H9 (cell line): Measurements from ENCODE around the gene MGLL. TPM values are rescaled to one million over a fixed set of nuclear protein-coding genes. Genes with fewer than 3 reads are reported as not detected.

Experiments
- DNase-seq: peaks from one replicate; pipeline ENCODE4 v3.0.0-alpha.2; 2017
- H2AFZ ChIP-seq: one replicate; pipeline ENCODE4 v1.6.1; 2013; ENCODE audit warnings: mild to moderate bottlenecking, low read length, control low read depth, moderate library complexity
- H2AK5ac ChIP-seq: 2 replicates; pipeline ENCODE4 v1.6.1; 2013; ENCODE audit warnings: low read length, control low read depth, mixed read lengths; ENCODE audit not compliant: insufficient read length
- H2BK120ac ChIP-seq: one replicate; pipeline ENCODE4 v1.6.1; 2013; ENCODE audit warnings: low read depth, mild to moderate bottlenecking, low read length, control low read depth, inconsistent platforms; ENCODE audit not compliant: poor library complexity, severe bottlenecking
- H2BK12ac ChIP-seq: 2 replicates; pipeline ENCODE4 v1.6.1; 2013; ENCODE audit warnings: low read length, control low read depth, mixed read lengths, low read depth; ENCODE audit not compliant: insufficient read length
- H2BK15ac ChIP-seq: 2 replicates; pipeline ENCODE4 v1.6.1; 2013; ENCODE audit warnings: low read depth, low read length, control low read depth
- H2BK20ac ChIP-seq: one replicate; pipeline ENCODE4 v1.6.1; 2013; ENCODE audit warnings: low read depth, mild to moderate bottlenecking, low read length, control low read depth, inconsistent platforms; ENCODE audit not compliant: poor library complexity, severe bottlenecking
- H2BK5ac ChIP-seq: 2 replicates; pipeline ENCODE4 v1.6.1; 2013; ENCODE audit warnings: low read length, control low read depth, mixed read lengths; ENCODE audit not compliant: insufficient read length
- H3K14ac ChIP-seq: 2 replicates; pipeline ENCODE4 v1.6.1; 2013; ENCODE audit warnings: low read length, control low read depth; ENCODE audit not compliant: insufficient read depth
- H3K18ac ChIP-seq: 2 replicates; pipeline ENCODE4 v1.6.1; 2013; ENCODE audit warnings: low read depth, mild to moderate bottlenecking, mixed read lengths, low read length, control low read depth; ENCODE audit not compliant: insufficient read length
- H3K23ac ChIP-seq: 2 replicates; pipeline ENCODE4 v1.6.1; 2013; ENCODE audit warnings: low read length, control low read depth, mixed read lengths, low read depth; ENCODE audit not compliant: insufficient read length
- H3K23me2 ChIP-seq: 2 replicates; pipeline ENCODE4 v1.6.1; 2013; ENCODE audit warnings: low read depth, mild to moderate bottlenecking, mixed read lengths, low read length, control low read depth; ENCODE audit not compliant: insufficient read length, poor library complexity, severe bottlenecking
- H3K27ac ChIP-seq: 2 replicates; pipeline ENCODE4 v1.5.1; 2013; ENCODE audit warnings: low read length, control low read depth, mixed read lengths, low read depth; ENCODE audit not compliant: insufficient read length
- H3K27me3 ChIP-seq: 2 replicates; pipeline ENCODE4 v1.6.1; 2013; ENCODE audit warnings: low read length, control low read depth, inconsistent platforms; ENCODE audit not compliant: insufficient read depth
- H3K4ac ChIP-seq: 2 replicates; pipeline ENCODE4 v1.6.1; 2013; ENCODE audit warnings: low read depth, mild to moderate bottlenecking, control low read depth, inconsistent platforms, low read length, moderate library complexity
- H3K4me1 ChIP-seq: 2 replicates; pipeline ENCODE4 v1.6.1; 2013; ENCODE audit warnings: low read length, control low read depth, inconsistent platforms; ENCODE audit not compliant: insufficient read depth
- H3K4me2 ChIP-seq: 2 replicates; pipeline ENCODE4 v1.6.1; 2013; ENCODE audit warnings: low read length, control low read depth, mixed read lengths; ENCODE audit not compliant: insufficient read length, insufficient read depth
- H3K56ac ChIP-seq: 2 replicates; pipeline ENCODE4 v1.6.1; 2013; ENCODE audit warnings: low read depth, mild to moderate bottlenecking, mixed read lengths, low read length, control low read depth; ENCODE audit not compliant: insufficient read length
- H3K79me1 ChIP-seq: 2 replicates; pipeline ENCODE4 v1.6.1; 2013; ENCODE audit warnings: low read depth, mild to moderate bottlenecking, moderate library complexity, low read length, control low read depth, inconsistent platforms; ENCODE audit not compliant: insufficient read depth, poor library complexity, severe bottlenecking
- H3K79me2 ChIP-seq: 2 replicates; pipeline ENCODE4 v1.6.1; 2013; ENCODE audit warnings: low read length, control low read depth, inconsistent platforms; ENCODE audit not compliant: insufficient read depth
- H3K9ac ChIP-seq: 2 replicates; pipeline ENCODE4 v1.6.1; 2013; ENCODE audit warnings: low read length, control low read depth, mixed read lengths; ENCODE audit not compliant: insufficient read length; ENCODE audit errors: extremely low read depth
- H3K9me3 ChIP-seq: one replicate; pipeline ENCODE4 v1.6.1; 2013; ENCODE audit warnings: low read depth, low read length, inconsistent platforms; ENCODE audit not compliant: control insufficient read depth
- H3T11ph ChIP-seq: one replicate; pipeline ENCODE4 v1.6.1; 2013; ENCODE audit warnings: mild to moderate bottlenecking, low read length, control low read depth, inconsistent platforms
- H4K20me1 ChIP-seq: one replicate; pipeline ENCODE4 v1.6.1; 2013; ENCODE audit not compliant: control insufficient read depth, insufficient read length, insufficient read depth
- H4K5ac ChIP-seq: 2 replicates; pipeline ENCODE4 v1.6.1; 2013; ENCODE audit warnings: low read depth, mild to moderate bottlenecking, mixed read lengths, low read length, control low read depth; ENCODE audit not compliant: insufficient read length
- H4K8ac ChIP-seq: replicated peaks from 2 replicates; pipeline ENCODE4 v1.6.1; 2013; ENCODE audit warnings: low read length, control low read depth, mixed read lengths, low read depth; ENCODE audit not compliant: insufficient read length
- H4K91ac ChIP-seq: 2 replicates; pipeline ENCODE4 v1.6.1; 2013; ENCODE audit warnings: low read depth, mild to moderate bottlenecking, moderate library complexity, mixed read lengths, low read length, control low read depth; ENCODE audit not compliant: insufficient read length
- H3K27ac Mint-ChIP-seq, 3 experiments: 2 replicates in 2 of 3; 3 replicates in 1 of 3; pipeline ENCODE4 v1.8.0; 2020 to 2021; ENCODE audit warnings: mixed read lengths in 3 of 3, mild to moderate bottlenecking in 1 of 3, moderate library complexity in 1 of 3
- H3K27me3 Mint-ChIP-seq: 2 replicates; pipeline ENCODE4 v1.8.0; 2021; ENCODE audit warnings: low read depth, mild to moderate bottlenecking, moderate library complexity, mixed read lengths
- H3K36me3 Mint-ChIP-seq, 3 experiments: 2 replicates in 2 of 3; 3 replicates in 1 of 3; pipeline ENCODE4 v1.8.0; 2020 to 2021; ENCODE audit warnings: low read depth in 3 of 3, mixed read lengths in 3 of 3; ENCODE audit not compliant: insufficient read depth in 1 of 3
- H3K4me1 Mint-ChIP-seq, 2 experiments: 2 replicates each; pipeline ENCODE4 v1.8.0; 2020; ENCODE audit warnings: mixed read lengths in 2 of 2
- H3K4me3 Mint-ChIP-seq, 2 experiments: 2 replicates in 1 of 2; 3 replicates in 1 of 2; pipeline ENCODE4 v1.8.0; 2020 to 2021; ENCODE audit warnings: mild to moderate bottlenecking in 2 of 2, mixed read lengths in 2 of 2, moderate library complexity in 1 of 2
- H3K9me3 Mint-ChIP-seq, 2 experiments: 2 replicates in 1 of 2; 3 replicates in 1 of 2; pipeline ENCODE4 v1.8.0; 2020; ENCODE audit warnings: mild to moderate bottlenecking in 2 of 2, mixed read lengths in 2 of 2, moderate library complexity in 1 of 2
- CTCF ChIP-seq: fragments of 200-600 bp; sonication (generic); conservative IDR thresholded peaks from 3 replicates; pipeline ENCODE4 v1.8.0; 2021; ENCODE audit warnings: antibody characterized with exemption, mild to moderate bottlenecking
- WGBS: extraction: QIAGEN DNeasy Blood & Tissue Kit; methylation state at CpG from one replicate; pipeline ENCODE4 v1.1.7; 2013; ENCODE audit warnings: missing lambda C conversion rate, low lambda C conversion rate, mixed read lengths; ENCODE audit not compliant: insufficient read length; ENCODE audit errors: extremely low coverage; 5-methylcytosine and 5-hydroxymethylcytosine counted together
- total RNA-seq: library from RNA; stranded (reverse); gene quantifications from 2 replicates; pipeline ENCODE4 v1.2.1, GENCODE V29; 2021

The MGLL gene
- total RNA-seq, 1 experiment from 2014 or later = 0.11 TPM

- peaks cover 4 to 6% of the 10 kb centered on the region in 2 experiments for H3K4me1 Mint-ChIP-seq
- no peaks in the 10 kb centered on the region for H3K27me3 ChIP-seq
- peaks cover 4% of the 10 kb centered on the region for H3K27me3 Mint-ChIP-seq
- H3K56ac ChIP-seq = no peak overlapping the region
- no peak overlapping the region for H3K27ac ChIP-seq
- H3K18ac ChIP-seq = no peak overlapping the region
- no peak overlapping the region for H3T11ph ChIP-seq
- H3K23me2 ChIP-seq = no peaks in the 10 kb centered on the region
- H3K79me1 ChIP-seq = no peaks in the 10 kb centered on the region
- H3K9me3 ChIP-seq = no peaks in the 10 kb centered on the region
- H4K91ac ChIP-seq = no peak overlapping the region
- H3K4me3 Mint-ChIP-seq = no peak overlapping the region
- H2BK15ac ChIP-seq = no peak overlapping the region
- no peaks in the 10 kb centered on the region for H4K20me1 ChIP-seq
- H2BK12ac ChIP-seq = no peak overlapping the region
- no peaks in the 10 kb centered on the region for H3K4me1 ChIP-seq
- no peak overlapping the region for H3K27ac Mint-ChIP-seq
- DNase-seq = no peak
- H2BK20ac ChIP-seq = no peak overlapping the region
- no peak overlapping the region for H2BK5ac ChIP-seq
- no peak overlapping the region for H2AFZ ChIP-seq
- no peak overlapping the region for H4K8ac ChIP-seq
- no peak overlapping the region for H4K5ac ChIP-seq
- no peak overlapping the region for H3K23ac ChIP-seq
- H3K9me3 Mint-ChIP-seq = no peaks in the 10 kb centered on the region; a peak in 1 of 5 replicates
- H3K4me2 ChIP-seq = no peak overlapping the region
- H3K36me3 Mint-ChIP-seq = no peaks in the 10 kb centered on the region
- H3K9ac ChIP-seq = no peak overlapping the region
- no CpG with 5 or more reads among the region's 6 CpGs for WGBS
- no peaks in the 10 kb centered on the region for H3K79me2 ChIP-seq
- no peak overlapping the region for H3K14ac ChIP-seq
- TF ChIP-seq CTCF = no peak
- no peak overlapping the region for H2AK5ac ChIP-seq
- H3K4ac ChIP-seq = no peak overlapping the region
- H2BK120ac ChIP-seq = no peak overlapping the region
Measured at GRCh38 chr3:127799476-127800222, 22.7 kb downstream of the MGLL start.
